CD4-positive, alpha-beta T cell treated with Interleukin-21 for 1 hour (primary cell): ENCODE results near the gene IFNK.
A peak's percentile ranks its signal among the peaks of the same experiment; 100 is the strongest.

Experiments
- DNase-seq: peaks from one replicate; pipeline ENCODE4 v3.0.0-alpha.2; 2020

IFNK gene

GRCh38 chr9:27573634-27574590 is 49.8 kb downstream of the IFNK start:
- DNase-seq = peak; percentile 99
